HG03108 (cell line): ENCODE measurements around the gene KIF5A.
A peak's percentile ranks its signal among the peaks of the same experiment; 100 is the strongest.
"Not testable (repeated sequence)": the region's sequence is repeated elsewhere in the genome, so short reads cannot be mapped to it uniquely, and the experiment has no call there.

Experiments used
- ATAC-seq: cut with Tn5 transposase; IDR thresholded peaks from one replicate; pipeline ENCODE4 v1.9.1; 2021; ENCODE audit warnings: moderate library complexity; ENCODE audit not compliant: unreplicated experiment

Gene KIF5A

GRCh38 chr12:57581802-57582201 lies 32.0 kb downstream of the KIF5A start:
- ATAC-seq, result no peak

GRCh38 chr12:57582440-57582839 lies 32.6 kb downstream of the KIF5A start:
- no peak for ATAC-seq

GRCh38 chr12:57583008-57583831 lies 33.4 kb downstream of the KIF5A start:
- ATAC-seq, result peak; percentile 86

GRCh38 chr12:57584050-57584449 lies 34.2 kb downstream of the KIF5A start:
- no peak for ATAC-seq

- no peak for ATAC-seq
Observed at GRCh38 chr12:57584690-57585089, 34.8 kb downstream of the KIF5A start.

- no peak for ATAC-seq
Observed at GRCh38 chr12:57585156-57585555, 35.3 kb downstream of the KIF5A start.

- no peak for ATAC-seq
Observed at GRCh38 chr12:57586128-57586527, 36.3 kb downstream of the KIF5A start.

GRCh38 chr12:57586832-57587429 lies 37.1 kb downstream of the KIF5A start:
- ATAC-seq, result no peak

GRCh38 chr12:57588951-57589610 lies 39.2 kb downstream of the KIF5A start:
- not testable (repeated sequence) for ATAC-seq

GRCh38 chr12:57590479-57590863 lies 40.6 kb downstream of the KIF5A start:
- no peak for ATAC-seq

- ATAC-seq, result peak; percentile 89
Observed at GRCh38 chr12:57590864-57591781, 41.3 kb downstream of the KIF5A start, which contains the start of gene PIP4K2C. Gene PIP4K2C (plus strand): TSS chr12:57591192. CDS start chr12:57591290, 98 bp downstream.

- ATAC-seq, result no peak
Observed at GRCh38 chr12:57591782-57592325, 42.0 kb downstream of the KIF5A start.

GRCh38 chr12:57592551-57593165 lies 42.8 kb downstream of the KIF5A start:
- no peak for ATAC-seq

- ATAC-seq, result no peak
Observed at GRCh38 chr12:57593187-57593586, 43.3 kb downstream of the KIF5A start.

- ATAC-seq, result no peak
Observed at GRCh38 chr12:57600395-57600794, 50.6 kb downstream of the KIF5A start.

GRCh38 chr12:57602544-57602943 lies 52.7 kb downstream of the KIF5A start:
- ATAC-seq, result no peak

GRCh38 chr12:57603324-57603723 lies 53.5 kb downstream of the KIF5A start:
- ATAC-seq, result no peak

- ATAC-seq, result no peak
Observed at GRCh38 chr12:57603815-57604453, 54.1 kb downstream of the KIF5A start.

GRCh38 chr12:57604454-57604991 lies 54.7 kb downstream of the KIF5A start, which contains the start of gene DTX3:
Gene DTX3 (plus strand): TSS chr12:57604824. CDS start chr12:57606518, 1,694 bp downstream.
- no peak for ATAC-seq
